NB4 (cell line): ENCODE data around the gene MEF2B.

Experiments
- CTCF ChIP-seq: IDR thresholded peaks from one replicate; pipeline ENCODE4 v1.5.1; 2012; ENCODE audit warnings: low read depth, low read length
- MAX ChIP-seq: IDR thresholded peaks from 2 replicates; pipeline ENCODE4 v1.6.1; 2011; ENCODE audit warnings: low read depth, low read length

- TF ChIP-seq MAX = 0 out of 2 replicates have a peak, but pooled peaks have one; percentile 51
- TF ChIP-seq CTCF = no peak
Measured at GRCh38 chr19:19192078-19192882, 22.2 kb upstream of the MEF2B start, which contains the start of the genes BORCS8 and RFXANK.
